ENCODE measurements around the gene NOTUM.

DNA sequence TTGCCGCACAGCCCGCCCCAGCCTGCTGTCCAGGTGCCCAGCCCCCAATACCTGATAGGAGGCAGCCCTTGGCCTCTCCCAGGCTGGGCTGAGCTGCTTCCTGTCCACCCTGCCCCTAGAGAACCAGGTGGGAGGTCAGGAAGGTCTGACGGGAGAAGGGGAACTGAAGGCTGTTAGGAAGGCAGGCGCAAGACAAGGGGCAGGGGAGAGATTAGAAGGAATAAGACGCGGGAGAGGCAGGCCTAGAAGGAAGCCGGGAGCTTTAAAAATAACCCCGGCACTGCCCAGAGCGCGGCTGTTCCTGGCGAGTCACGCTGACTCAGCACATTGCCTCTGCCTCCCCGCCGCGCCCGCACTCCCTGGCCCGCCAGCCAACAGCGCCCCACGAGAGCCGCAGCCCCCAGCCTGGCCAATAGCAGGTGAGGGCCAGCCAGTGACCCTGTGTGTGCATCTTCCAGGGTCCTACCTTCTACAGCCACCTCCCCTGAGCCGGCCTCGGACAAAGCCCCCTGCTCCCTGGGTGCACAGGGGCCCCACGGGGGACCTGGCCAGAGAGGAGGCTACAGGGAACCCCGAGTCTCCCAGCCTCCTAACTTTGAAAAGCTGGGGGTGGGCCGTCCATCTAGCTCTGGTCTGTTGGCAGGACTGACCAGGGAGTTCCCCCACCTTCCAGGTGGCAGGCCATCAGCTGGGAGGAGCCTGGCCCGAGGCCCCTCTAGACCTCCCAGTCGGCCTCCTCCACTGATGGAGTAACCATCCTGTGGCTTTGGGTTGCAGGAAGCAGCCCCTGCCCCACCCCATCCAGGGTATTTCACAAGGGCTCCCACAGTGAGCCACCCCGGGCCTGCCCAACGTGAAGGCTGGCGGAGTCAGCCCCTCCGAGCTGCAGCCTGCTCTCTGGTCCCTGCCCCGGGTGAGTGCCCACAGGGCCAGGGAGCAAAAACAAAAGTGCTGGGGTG lies 37.4 kb downstream of the NOTUM start:
- TF ChIP-seq, protein P1, sequence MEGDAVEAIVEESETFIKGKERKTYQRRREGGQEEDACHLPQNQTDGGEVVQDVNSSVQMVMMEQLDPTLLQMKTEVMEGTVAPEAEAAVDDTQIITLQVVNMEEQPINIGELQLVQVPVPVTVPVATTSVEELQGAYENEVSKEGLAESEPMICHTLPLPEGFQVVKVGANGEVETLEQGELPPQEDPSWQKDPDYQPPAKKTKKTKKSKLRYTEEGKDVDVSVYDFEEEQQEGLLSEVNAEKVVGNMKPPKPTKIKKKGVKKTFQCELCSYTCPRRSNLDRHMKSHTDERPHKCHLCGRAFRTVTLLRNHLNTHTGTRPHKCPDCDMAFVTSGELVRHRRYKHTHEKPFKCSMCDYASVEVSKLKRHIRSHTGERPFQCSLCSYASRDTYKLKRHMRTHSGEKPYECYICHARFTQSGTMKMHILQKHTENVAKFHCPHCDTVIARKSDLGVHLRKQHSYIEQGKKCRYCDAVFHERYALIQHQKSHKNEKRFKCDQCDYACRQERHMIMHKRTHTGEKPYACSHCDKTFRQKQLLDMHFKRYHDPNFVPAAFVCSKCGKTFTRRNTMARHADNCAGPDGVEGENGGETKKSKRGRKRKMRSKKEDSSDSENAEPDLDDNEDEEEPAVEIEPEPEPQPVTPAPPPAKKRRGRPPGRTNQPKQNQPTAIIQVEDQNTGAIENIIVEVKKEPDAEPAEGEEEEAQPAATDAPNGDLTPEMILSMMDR (IDR thresholded peaks at IDR 0.05), result no peak
- TF ChIP-seq POLR2A (IDR thresholded peaks at IDR 0.05) (no peak), EP300 (IDR thresholded peaks at IDR 0.05) (no peak)

Measured in ovary (tissue), 3 donors.